Measurements from ENCODE around the gene EID2B. TPM values are rescaled to one million over a fixed set of nuclear protein-coding genes. Genes with fewer than 3 reads are reported as not detected.

EID2B gene
- total and polyA plus RNA-seq, 2 of the 8 experiments (the other 6 are each of a cell fraction or from before 2014, with no cell fraction given): 2.1 to 2.4 TPM

GRCh38 chr19:39507715-39508364, 24.8 kb downstream of the EID2B start:
- no peak for FAIRE-seq
- POLR2A ChIA-PET (ENCODE audit: partially characterized antibody): interaction anchor here (0.9 to 3.4 kb wide), 10 partner anchors 8 to 163 kb away, joined by 3 to 15 read pairs (median 3); partner anchors contain the start of gene DLL3
- peak overlapping the region; percentile 78 for H2AFZ ChIP-seq (ENCODE audit: low read length)

More at GRCh38 chr19:39507715-39508364, 24.8 kb downstream of the EID2B start:
- no peak overlapping the region for H2BK20ac ChIP-seq (ENCODE audit: low read length)
- no peaks in the 10 kb centered on the region for H3K79me1 ChIP-seq (ENCODE audit: low read depth, low read length)
- H3K4me3 ChIP-seq (ENCODE audit: extremely low read depth in 1 of 4, insufficient read depth in 2 of 4, low read depth in 3 of 4, low read length in 4 of 4): peak overlapping the region; percentile 52 to 91 (median 72)
- no peaks in the 10 kb centered on the region for H3K79me2 ChIP-seq (ENCODE audit: control insufficient read depth in 1 of 2, insufficient read depth in 2 of 2, low read length in 2 of 2)
- H3K23me2 ChIP-seq (ENCODE audit: low read depth, low read length): peaks cover 7% of the 10 kb centered on the region
- no peak overlapping the region for H3K4ac ChIP-seq (replicated peaks; ENCODE audit: insufficient read length, low read depth, low read length)
- H3K27ac ChIP-seq (ENCODE audit: low read depth, low read length): no peak overlapping the region
- no peak overlapping the region for H2AK5ac ChIP-seq (ENCODE audit: low read depth, low read length)
- no peak for DNase-seq (ENCODE audit: low read depth in 1 of 2, low spot score in 2 of 2)
- no peak for TF ChIP-seq TCF12 (IDR thresholded peaks at IDR 0.05; ENCODE audit: low read depth, low read length)
- TF ChIP-seq HDAC6 (IDR thresholded peaks at IDR 0.05; ENCODE audit: low read depth, low read length): no peak
- no peak for TF ChIP-seq TAF7 (optimal IDR thresholded peaks at IDR 0.05; ENCODE audit: borderline replicate concordance, low read depth, low read length)
- no peak for TF ChIP-seq CHD2 (IDR thresholded peaks at IDR 0.05; ENCODE audit: low read length)
- TF ChIP-seq RXRA (IDR thresholded peaks at IDR 0.05; ENCODE audit: insufficient read depth, low read depth, low read length): no peak
- peak; percentile 53 for TF ChIP-seq EZH2 (IDR thresholded peaks at IDR 0.05; ENCODE audit: low read depth, low read length, severe bottlenecking)
- TF ChIP-seq JUND (IDR thresholded peaks at IDR 0.05; ENCODE audit: low read length): no peak
- TF ChIP-seq ASH2L (IDR thresholded peaks at IDR 0.05; ENCODE audit: low read length): peak; percentile 4
- no peaks in the 10 kb centered on the region for H3K36me3 ChIP-seq (ENCODE audit: control insufficient read depth in 2 of 4, insufficient read depth in 4 of 4, low read length in 3 of 4)
- no peak overlapping the region for H3K14ac ChIP-seq (ENCODE audit: insufficient read length)
- 28% methylated on average over 23 of the region's 24 CpGs; no CpG with 5 or more reads in 1 of the 2 experiments for WGBS, 2 experiments (ENCODE audit: extremely low coverage in 1 of 2, insufficient coverage in 1 of 2, insufficient read length in 1 of 2, insufficient replicate concordance in 2 of 2, low coverage in 1 of 2, low lambda C conversion rate in 2 of 2, missing lambda C conversion rate in 1 of 2)
- peak overlapping the region; percentile 35; the same call in 1 of the 2 replicates for H4K8ac ChIP-seq (ENCODE audit: extremely low read depth, insufficient read depth, low read length)
- H3K4me1 ChIP-seq (replicated peaks in 1 of 4; ENCODE audit: control insufficient read depth in 3 of 4, insufficient read depth in 4 of 4, low read length in 3 of 4): peaks cover 0 to 4% (median 0%) of the 10 kb centered on the region in 4 experiments; a peak in 2 of 7 replicates
- H4K91ac ChIP-seq (replicated peaks; ENCODE audit: insufficient read length, low read length): peak overlapping the region; percentile 72
- H3K56ac ChIP-seq (replicated peaks; ENCODE audit: insufficient read length, low read depth, low read length): peak overlapping the region; percentile 63
- H4K20me1 ChIP-seq (replicated peaks in 1 of 2; ENCODE audit: control insufficient read depth in 1 of 2, insufficient read depth in 2 of 2, low read length in 2 of 2): peaks cover 0 to 3% of the 10 kb centered on the region in 2 experiments
- peak overlapping the region; percentile 86 to 98 for H3K4me2 ChIP-seq (ENCODE audit: insufficient read depth in 1 of 2, low read depth in 2 of 2, low read length in 2 of 2)
- H2BK120ac ChIP-seq (replicated peaks; ENCODE audit: low read depth, low read length): no peak overlapping the region
- no peak overlapping the region for H3K18ac ChIP-seq (ENCODE audit: extremely low read depth, low read length)
- H4K5ac ChIP-seq (ENCODE audit: insufficient read length, low read depth, low read length): no peak overlapping the region
- peaks cover 0 to 6% of the 10 kb centered on the region in 2 experiments; a peak in 1 of 4 replicates for H3K9me3 ChIP-seq (ENCODE audit: insufficient read depth in 2 of 2, low read depth in 1 of 2, low read length in 1 of 2)
- H2BK5ac ChIP-seq (ENCODE audit: low read depth, low read length): no peak overlapping the region
- CTCF ChIA-PET (ENCODE audit: partially characterized antibody): interaction anchor here (0.9 to 1.9 kb wide), 5 partner anchors 10 to 257 kb away, joined by 3 to 11 read pairs (median 7); partner anchors contain the start of gene EID2B
- H2BK15ac ChIP-seq (ENCODE audit: low read length): 0 out of 2 replicates have a peak overlapping the region, but pooled peaks have one; percentile 72
- no peak overlapping the region for H2BK12ac ChIP-seq (ENCODE audit: low read depth, low read length)
- H3K23ac ChIP-seq (ENCODE audit: insufficient read length): no peak overlapping the region
- peak overlapping the region in 1 of 4 experiments; percentile 1; a peak in 1 of 7 replicates for H3K9ac ChIP-seq (replicated peaks in 1 of 4; ENCODE audit: extremely low read depth in 1 of 4, low read depth in 3 of 4, low read length in 3 of 4)
- H3K27me3 ChIP-seq (replicated peaks in 1 of 4; ENCODE audit: control insufficient read depth in 3 of 4, extremely low read depth in 1 of 4, insufficient read depth in 3 of 4, low read length in 3 of 4): peaks cover 29 to 64% (median 60%) of the 10 kb centered on the region in 4 experiments
